HCT116 (cell line): ENCODE results near the gene PFKP.

Experiments used
- SIN3A ChIP-seq: IDR thresholded peaks from 2 replicates; pipeline ENCODE4 v1.6.1; 2012; ENCODE audit warnings: low read depth
- ZNF274 ChIP-seq: fragments of 200-500 bp; sonication (Bioruptor generic); IDR thresholded peaks from 2 replicates; pipeline ENCODE4 v1.6.1; 2014; ENCODE audit warnings: mild to moderate bottlenecking, low read depth, low read length, inconsistent platforms
- TF ChIP-seq, protein P1 (sequence below), 3 experiments: fragments of 200-600 bp in 1 of 3; sonication (generic) in 1 of 3; IDR thresholded peaks in 2 of 3; conservative IDR thresholded peaks in 1 of 3; 2 replicates each; pipeline ENCODE4 v1.5.1; 2012 to 2017; ENCODE audit warnings: low read depth in 2 of 3, low read length in 2 of 3, antibody characterized with exemption in 1 of 3, borderline replicate concordance in 1 of 3, control low read depth in 1 of 3, mild to moderate bottlenecking in 1 of 3, mixed read lengths in 1 of 3, mixed run types in 1 of 3, moderate library complexity in 1 of 3; ENCODE audit not compliant: insufficient read depth in 1 of 3

DNA sequence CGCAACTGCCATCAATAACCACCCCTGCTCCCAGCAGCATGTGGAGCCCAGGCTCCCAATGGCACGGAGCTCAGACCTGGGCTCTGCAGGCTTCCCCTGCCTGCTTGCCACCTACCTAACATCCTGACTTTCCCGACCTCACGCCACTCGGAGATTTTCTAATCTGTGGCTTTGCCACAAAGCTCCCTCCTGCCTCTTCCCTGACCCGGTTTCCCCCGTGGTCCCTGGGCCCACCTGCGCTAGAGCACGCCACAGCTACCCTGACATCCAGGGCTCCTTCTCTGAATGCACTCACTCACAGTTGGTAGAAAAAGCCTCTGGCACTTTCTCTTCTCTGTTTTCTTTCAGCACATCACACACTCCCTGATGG is 85.2 kb downstream of the PFKP start:
- no peak for TF ChIP-seq ZNF274
- TF ChIP-seq SIN3A, result no peak
- TF ChIP-seq, protein P1, sequence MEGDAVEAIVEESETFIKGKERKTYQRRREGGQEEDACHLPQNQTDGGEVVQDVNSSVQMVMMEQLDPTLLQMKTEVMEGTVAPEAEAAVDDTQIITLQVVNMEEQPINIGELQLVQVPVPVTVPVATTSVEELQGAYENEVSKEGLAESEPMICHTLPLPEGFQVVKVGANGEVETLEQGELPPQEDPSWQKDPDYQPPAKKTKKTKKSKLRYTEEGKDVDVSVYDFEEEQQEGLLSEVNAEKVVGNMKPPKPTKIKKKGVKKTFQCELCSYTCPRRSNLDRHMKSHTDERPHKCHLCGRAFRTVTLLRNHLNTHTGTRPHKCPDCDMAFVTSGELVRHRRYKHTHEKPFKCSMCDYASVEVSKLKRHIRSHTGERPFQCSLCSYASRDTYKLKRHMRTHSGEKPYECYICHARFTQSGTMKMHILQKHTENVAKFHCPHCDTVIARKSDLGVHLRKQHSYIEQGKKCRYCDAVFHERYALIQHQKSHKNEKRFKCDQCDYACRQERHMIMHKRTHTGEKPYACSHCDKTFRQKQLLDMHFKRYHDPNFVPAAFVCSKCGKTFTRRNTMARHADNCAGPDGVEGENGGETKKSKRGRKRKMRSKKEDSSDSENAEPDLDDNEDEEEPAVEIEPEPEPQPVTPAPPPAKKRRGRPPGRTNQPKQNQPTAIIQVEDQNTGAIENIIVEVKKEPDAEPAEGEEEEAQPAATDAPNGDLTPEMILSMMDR (IDR thresholded peaks at IDR 0.05 in 2 of 3, conservative IDR thresholded peaks at IDR 0.05 in 1 of 3; ENCODE audit: borderline replicate concordance in 1 of 3, insufficient read depth in 1 of 3, low read depth in 2 of 3, low read length in 2 of 3), result no peak
